AG09319 (cell line): ENCODE results near the gene SYNGR4.

ENCODE experiments used
- DNase-seq: peaks from one replicate; pipeline ENCODE4 v3.0.0-alpha.2; 2010; ENCODE audit warnings: low read depth; ENCODE audit errors: extremely low read depth
- CTCF ChIP-seq: IDR thresholded peaks from 2 replicates; pipeline ENCODE4 v1.5.1; 2011; ENCODE audit warnings: low read depth, mild to moderate bottlenecking, inconsistent platforms, low read length, moderate library complexity

The SYNGR4 gene

GRCh38 chr19:48338253-48338755 lies 25.9 kb upstream of the SYNGR4 start:
- TF ChIP-seq CTCF = no peak
- DNase-seq = no peak

DNA sequence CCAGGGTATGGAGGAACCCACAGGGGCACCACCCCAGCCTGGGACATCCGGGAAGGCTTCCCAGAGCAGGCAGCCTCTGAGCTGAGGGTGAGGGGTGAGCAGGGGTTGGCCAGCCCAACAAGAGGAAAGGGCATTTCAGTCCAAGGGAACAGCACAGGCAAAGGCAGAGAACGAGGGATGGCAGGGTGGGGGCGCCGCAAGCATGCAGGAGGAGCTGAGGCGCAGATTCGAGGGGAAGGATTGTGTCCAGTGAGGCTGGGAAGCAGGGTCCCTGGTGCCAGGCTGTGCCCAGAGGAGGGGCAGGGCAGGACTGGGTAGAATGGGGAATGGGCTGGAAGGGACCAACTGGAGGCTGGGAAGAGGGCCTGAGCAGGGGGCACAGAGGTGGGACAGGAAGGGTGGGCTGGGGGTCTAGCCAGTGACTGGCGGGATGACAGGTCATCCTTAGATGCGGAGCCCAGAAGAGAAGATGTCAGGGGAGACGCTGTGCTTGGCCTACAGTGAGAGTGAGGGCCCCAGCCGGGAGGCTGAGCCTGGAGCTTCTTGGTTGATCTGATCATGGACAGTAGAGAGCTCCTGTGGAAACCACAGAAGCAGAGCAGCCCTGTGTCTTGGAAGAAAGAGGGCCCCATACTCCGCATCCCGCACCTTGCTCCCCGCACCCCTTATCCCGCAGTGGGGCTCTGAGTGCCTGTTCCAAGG lies 25.2 kb upstream of the SYNGR4 start:
- no peak for TF ChIP-seq CTCF
- DNase-seq = no peak

DNA sequence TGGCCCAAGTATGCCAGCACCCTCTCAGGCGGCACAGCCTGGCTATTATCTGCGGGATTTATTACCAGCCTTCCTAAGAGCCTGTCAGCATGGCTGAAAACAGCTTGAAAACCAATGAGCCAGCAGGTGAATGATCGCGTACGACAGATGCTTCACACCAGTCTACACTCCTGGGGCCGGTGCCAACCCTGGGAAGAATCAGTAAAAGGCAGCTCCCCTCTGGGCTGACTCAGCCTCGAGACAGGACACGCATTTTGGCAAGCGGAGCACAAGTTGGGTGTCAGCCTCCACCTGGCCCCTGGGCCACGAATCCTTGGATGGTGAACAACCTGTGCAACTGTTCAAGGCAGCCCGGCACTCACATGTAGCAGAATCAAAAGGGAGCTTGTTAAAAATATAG lies 23.2 kb upstream of the SYNGR4 start:
- TF ChIP-seq CTCF = no peak
- DNase-seq = no peak

DNA sequence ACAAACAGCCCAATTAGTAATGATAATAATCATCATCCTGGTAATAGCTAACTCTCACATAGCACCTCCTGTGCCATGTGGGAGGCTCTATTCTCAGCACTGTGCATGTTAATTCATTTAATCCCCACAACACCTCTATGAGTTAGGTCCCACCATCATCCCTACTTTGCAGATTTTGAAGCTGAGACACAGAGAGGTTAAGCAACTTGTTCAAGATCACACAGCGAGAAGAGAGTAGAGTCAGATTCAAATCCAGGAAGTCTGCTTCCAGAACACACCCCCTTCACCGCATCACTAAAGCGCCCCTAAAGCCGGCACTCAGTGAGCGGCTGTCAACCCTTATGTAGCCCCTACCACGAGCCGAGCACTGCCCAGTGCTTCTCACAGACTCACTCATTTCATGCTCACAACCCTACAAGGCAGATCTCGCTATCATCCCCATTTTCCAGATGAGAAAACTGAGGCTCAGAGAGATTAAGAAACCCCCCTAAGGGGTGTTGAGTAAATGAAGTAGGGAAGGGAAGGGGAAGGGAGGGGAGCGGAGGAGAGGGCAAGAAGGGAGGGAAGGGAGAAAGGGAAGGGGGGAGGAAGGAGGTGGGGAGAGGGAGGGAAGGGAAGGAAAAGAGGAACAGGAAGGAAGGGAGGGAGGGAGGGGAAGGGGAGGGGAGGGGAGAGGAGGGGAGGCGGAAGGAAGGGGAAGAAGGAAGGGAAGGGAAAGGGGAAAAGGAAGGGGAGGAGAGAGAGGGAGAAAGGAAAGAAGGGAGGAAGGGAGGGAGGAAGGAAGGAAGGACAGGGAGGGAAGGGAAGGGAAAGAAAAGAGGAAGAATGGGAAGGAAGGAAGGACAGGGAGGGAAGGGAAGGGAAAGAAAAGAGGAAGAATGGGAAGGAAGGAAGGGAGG lies 22.4 kb upstream of the SYNGR4 start:
- DNase-seq = no peak
- TF ChIP-seq CTCF = no peak

DNA sequence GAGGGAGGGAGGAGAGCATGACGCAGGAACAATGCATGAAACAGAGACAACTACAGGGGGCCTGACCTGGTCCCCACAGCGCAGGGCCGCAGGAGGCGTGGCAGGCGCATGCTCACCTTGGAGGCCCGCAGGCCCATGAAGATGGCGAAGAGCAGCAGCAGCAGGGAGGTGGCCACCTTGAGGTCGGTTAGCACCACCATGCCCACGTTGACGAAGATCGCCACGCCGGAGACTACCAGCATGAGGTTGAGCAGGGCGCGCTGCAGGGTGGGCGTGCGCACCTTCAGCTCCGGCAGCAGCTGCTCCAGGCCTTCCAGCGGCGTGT lies 21.8 kb upstream of the SYNGR4 start:
- TF ChIP-seq CTCF = no peak

DNA sequence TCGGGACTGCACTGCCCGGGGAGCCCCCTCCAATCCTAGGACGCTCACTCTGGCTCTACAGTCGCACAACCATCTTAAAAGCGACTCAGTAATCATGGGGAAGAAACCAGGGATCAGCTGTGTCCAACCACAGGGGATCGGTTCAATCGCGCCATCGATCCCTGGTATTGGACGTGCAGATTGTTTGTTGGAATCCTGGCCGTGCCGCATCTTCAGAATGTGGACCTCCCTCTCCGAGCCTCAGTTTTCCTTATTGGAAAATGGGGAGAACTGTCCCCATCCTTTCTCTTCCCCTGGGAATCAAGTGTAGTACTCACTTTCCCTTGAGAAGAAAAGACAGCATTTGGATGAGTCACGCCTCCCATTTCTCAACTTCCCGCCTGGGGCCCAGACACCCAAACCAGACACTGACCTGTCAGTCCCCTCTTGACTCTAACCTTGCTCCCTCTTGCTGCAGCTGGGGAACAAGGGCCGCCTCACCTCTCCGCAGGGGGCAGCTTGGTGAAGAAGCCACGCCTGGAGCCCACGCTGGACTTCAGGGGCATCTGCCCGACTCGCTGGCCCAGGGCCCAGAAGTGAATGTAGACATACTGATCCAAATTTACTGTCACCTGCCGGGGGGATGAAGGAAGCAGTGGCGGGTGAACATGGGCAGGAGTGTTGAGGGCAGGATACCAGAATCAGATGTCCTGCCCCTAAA lies 21.2 kb upstream of the SYNGR4 start:
- no peak for TF ChIP-seq CTCF
- no peak for DNase-seq

More for the DNA sequence above, 21.8 kb upstream of the SYNGR4 start:
- DNase-seq = no peak
